H1 (cell line): ENCODE results near the gene CCDC192. TPM values are rescaled to one million over a fixed set of nuclear protein-coding genes. Genes with fewer than 3 reads are reported as not detected.

Experiments
- GTF2F1 ChIP-seq: IDR thresholded peaks from 2 replicates; pipeline ENCODE4 v1.6.1; 2012; ENCODE audit warnings: low read depth, low read length, improper control_type of control experiment, borderline replicate concordance
- SP4 ChIP-seq: IDR thresholded peaks from 2 replicates; pipeline ENCODE4 v1.6.1; 2012; ENCODE audit warnings: low read length, inconsistent platforms
- TBP ChIP-seq: IDR thresholded peaks from 2 replicates; pipeline ENCODE4 v1.6.1; 2011; ENCODE audit warnings: low read depth, low read length, improper control_type of control experiment
- polyA plus RNA-seq, 7 experiments: library from polyadenylated mRNA; depleted of rRNA in 3 of 7; stranded (reverse) in 5 of 7; unstranded in 2 of 7; fragments of >200 nt in 5 of 7; fragments of 200-250 nt in 2 of 7; gene quantifications; 1 replicate in 5 of 7; 2 replicates in 1 of 7; 4 replicates in 1 of 7; pipeline versions ENCODE4 v1.2.1 to v1.2.3, GENCODE V29; 2011 to 2013; ENCODE audit warnings: missing spikeins in 2 of 7, mixed read lengths in 2 of 7
- total RNA-seq: library from RNA; stranded (reverse); fragmentation: NEBNext Ultra II Directional; extraction: Animal tissue kit (Norgen Biotek cat#: 25700); gene quantifications from 2 replicates; pipeline ENCODE4 v1.2.1, GENCODE V29; 2021
- TF ChIP-seq, protein P1 (sequence below): IDR thresholded peaks from 2 replicates; pipeline ENCODE4 v1.6.1; 2012; ENCODE audit warnings: inconsistent platforms
- TF ChIP-seq, protein P2 (sequence below): fragments of 300-600 bp; sonication (generic); IDR thresholded peaks from 2 replicates; pipeline ENCODE4 v1.7.1; 2012; ENCODE audit warnings: low read length, moderate library complexity, mild to moderate bottlenecking, inconsistent platforms; ENCODE audit not compliant: insufficient replicate concordance

CCDC192 gene
- total and polyA plus RNA-seq, 2 of the 8 experiments (the other 6 are each of a cell fraction or from before 2014, with no cell fraction given): 0.61 TPM; not detected in 1

DNA sequence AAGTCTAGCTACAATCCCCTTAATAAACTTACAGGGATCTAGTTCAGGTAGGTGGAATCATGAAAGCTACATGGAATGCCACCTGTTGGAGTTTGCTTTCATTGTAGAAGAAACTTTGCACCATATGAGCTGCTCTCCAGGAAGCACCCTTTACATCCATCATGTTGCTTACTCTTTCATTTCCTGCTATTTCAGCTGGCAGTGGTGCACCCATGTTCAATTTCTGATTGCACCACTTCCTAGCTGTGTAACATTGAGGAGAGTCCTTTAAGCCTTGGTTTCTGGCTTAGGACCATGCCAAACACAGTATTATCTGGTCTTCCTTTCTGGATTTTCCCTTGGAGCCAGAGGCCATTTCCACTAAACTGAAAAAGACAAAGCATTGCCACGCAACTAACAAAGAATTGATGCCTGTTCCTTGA lies 257.1 kb downstream of the CCDC192 start (continued):
- TF ChIP-seq, protein P1, sequence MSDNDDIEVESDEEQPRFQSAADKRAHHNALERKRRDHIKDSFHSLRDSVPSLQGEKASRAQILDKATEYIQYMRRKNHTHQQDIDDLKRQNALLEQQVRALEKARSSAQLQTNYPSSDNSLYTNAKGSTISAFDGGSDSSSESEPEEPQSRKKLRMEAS: no peak
- TF ChIP-seq, protein P2, sequence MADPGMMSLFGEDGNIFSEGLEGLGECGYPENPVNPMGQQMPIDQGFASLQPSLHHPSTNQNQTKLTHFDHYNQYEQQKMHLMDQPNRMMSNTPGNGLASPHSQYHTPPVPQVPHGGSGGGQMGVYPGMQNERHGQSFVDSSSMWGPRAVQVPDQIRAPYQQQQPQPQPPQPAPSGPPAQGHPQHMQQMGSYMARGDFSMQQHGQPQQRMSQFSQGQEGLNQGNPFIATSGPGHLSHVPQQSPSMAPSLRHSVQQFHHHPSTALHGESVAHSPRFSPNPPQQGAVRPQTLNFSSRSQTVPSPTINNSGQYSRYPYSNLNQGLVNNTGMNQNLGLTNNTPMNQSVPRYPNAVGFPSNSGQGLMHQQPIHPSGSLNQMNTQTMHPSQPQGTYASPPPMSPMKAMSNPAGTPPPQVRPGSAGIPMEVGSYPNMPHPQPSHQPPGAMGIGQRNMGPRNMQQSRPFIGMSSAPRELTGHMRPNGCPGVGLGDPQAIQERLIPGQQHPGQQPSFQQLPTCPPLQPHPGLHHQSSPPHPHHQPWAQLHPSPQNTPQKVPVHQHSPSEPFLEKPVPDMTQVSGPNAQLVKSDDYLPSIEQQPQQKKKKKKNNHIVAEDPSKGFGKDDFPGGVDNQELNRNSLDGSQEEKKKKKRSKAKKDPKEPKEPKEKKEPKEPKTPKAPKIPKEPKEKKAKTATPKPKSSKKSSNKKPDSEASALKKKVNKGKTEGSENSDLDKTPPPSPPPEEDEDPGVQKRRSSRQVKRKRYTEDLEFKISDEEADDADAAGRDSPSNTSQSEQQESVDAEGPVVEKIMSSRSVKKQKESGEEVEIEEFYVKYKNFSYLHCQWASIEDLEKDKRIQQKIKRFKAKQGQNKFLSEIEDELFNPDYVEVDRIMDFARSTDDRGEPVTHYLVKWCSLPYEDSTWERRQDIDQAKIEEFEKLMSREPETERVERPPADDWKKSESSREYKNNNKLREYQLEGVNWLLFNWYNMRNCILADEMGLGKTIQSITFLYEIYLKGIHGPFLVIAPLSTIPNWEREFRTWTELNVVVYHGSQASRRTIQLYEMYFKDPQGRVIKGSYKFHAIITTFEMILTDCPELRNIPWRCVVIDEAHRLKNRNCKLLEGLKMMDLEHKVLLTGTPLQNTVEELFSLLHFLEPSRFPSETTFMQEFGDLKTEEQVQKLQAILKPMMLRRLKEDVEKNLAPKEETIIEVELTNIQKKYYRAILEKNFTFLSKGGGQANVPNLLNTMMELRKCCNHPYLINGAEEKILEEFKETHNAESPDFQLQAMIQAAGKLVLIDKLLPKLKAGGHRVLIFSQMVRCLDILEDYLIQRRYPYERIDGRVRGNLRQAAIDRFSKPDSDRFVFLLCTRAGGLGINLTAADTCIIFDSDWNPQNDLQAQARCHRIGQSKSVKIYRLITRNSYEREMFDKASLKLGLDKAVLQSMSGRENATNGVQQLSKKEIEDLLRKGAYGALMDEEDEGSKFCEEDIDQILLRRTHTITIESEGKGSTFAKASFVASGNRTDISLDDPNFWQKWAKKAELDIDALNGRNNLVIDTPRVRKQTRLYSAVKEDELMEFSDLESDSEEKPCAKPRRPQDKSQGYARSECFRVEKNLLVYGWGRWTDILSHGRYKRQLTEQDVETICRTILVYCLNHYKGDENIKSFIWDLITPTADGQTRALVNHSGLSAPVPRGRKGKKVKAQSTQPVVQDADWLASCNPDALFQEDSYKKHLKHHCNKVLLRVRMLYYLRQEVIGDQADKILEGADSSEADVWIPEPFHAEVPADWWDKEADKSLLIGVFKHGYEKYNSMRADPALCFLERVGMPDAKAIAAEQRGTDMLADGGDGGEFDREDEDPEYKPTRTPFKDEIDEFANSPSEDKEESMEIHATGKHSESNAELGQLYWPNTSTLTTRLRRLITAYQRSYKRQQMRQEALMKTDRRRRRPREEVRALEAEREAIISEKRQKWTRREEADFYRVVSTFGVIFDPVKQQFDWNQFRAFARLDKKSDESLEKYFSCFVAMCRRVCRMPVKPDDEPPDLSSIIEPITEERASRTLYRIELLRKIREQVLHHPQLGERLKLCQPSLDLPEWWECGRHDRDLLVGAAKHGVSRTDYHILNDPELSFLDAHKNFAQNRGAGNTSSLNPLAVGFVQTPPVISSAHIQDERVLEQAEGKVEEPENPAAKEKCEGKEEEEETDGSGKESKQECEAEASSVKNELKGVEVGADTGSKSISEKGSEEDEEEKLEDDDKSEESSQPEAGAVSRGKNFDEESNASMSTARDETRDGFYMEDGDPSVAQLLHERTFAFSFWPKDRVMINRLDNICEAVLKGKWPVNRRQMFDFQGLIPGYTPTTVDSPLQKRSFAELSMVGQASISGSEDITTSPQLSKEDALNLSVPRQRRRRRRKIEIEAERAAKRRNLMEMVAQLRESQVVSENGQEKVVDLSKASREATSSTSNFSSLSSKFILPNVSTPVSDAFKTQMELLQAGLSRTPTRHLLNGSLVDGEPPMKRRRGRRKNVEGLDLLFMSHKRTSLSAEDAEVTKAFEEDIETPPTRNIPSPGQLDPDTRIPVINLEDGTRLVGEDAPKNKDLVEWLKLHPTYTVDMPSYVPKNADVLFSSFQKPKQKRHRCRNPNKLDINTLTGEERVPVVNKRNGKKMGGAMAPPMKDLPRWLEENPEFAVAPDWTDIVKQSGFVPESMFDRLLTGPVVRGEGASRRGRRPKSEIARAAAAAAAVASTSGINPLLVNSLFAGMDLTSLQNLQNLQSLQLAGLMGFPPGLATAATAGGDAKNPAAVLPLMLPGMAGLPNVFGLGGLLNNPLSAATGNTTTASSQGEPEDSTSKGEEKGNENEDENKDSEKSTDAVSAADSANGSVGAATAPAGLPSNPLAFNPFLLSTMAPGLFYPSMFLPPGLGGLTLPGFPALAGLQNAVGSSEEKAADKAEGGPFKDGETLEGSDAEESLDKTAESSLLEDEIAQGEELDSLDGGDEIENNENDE: no peak
- TF ChIP-seq SP4: no peak
- no peak for TF ChIP-seq GTF2F1
- no peak for TF ChIP-seq TBP
- TF ChIP-seq, all 59 proteins: peak for 0
